KBM-7 (cell line): Measurements from ENCODE around the gene LHFPL3.
"Not testable (repeated sequence)": the region's sequence is repeated elsewhere in the genome, so short reads cannot be mapped to it uniquely, and the experiment has no call there.

Experiments used
- DNase-seq: peaks from one replicate; pipeline ENCODE4 v3.0.0-alpha.2; 2015
- in situ Hi-C: fragments of 300-500 bp; cut with MboI; formaldehyde crosslinking; loops from 2 replicates; pipeline ENCODE4 v1.14.3; 2020; ENCODE audit warnings: low sequenced_read_pairs, low pct_unique_long_range_greater_than_20kb, mixed read lengths

Gene LHFPL3

GRCh38 chr7:104933521-104933988 is 605.2 kb downstream of the LHFPL3 start:
- in situ Hi-C loops: no loop called here
- DNase-seq: no peak

- in situ Hi-C loops: no loop called here
- no peak for DNase-seq
These were observed 606.3 kb downstream of the LHFPL3 start for GRCh38 chr7:104934665-104935064.

- in situ Hi-C loops: no loop called here
- no peak for DNase-seq
These were observed 606.9 kb downstream of the LHFPL3 start for GRCh38 chr7:104935276-104935675.

- in situ Hi-C loops: no loop called here
- no peak for DNase-seq
These were observed 608.1 kb downstream of the LHFPL3 start for GRCh38 chr7:104936546-104936945.

GRCh38 chr7:104937489-104937888 is 609.1 kb downstream of the LHFPL3 start:
- in situ Hi-C loops, DNase-seq: not testable (repeated sequence)

GRCh38 chr7:104938741-104939390 is 610.5 kb downstream of the LHFPL3 start:
- no peak for DNase-seq
- in situ Hi-C loops: no loop called here

- in situ Hi-C loops: no loop called here
- no peak for DNase-seq
These were observed 611.8 kb downstream of the LHFPL3 start for GRCh38 chr7:104940023-104940710.

GRCh38 chr7:104943502-104944343 is 615.3 kb downstream of the LHFPL3 start:
- peak; percentile 97 for DNase-seq
- in situ Hi-C loops: no loop called here

GRCh38 chr7:104945599-104945956 is 617.2 kb downstream of the LHFPL3 start:
- no peak for DNase-seq
- in situ Hi-C loops: no loop called here

GRCh38 chr7:104946338-104946737 is 617.9 kb downstream of the LHFPL3 start:
- no peak for DNase-seq
- in situ Hi-C loops: no loop called here

GRCh38 chr7:104950006-104950405 is 621.6 kb downstream of the LHFPL3 start:
- no peak for DNase-seq
- in situ Hi-C loops: no loop called here

- in situ Hi-C loops: no loop called here
These were observed 622.4 kb downstream of the LHFPL3 start for GRCh38 chr7:104950754-104951153.

GRCh38 chr7:104951546-104951945 is 623.1 kb downstream of the LHFPL3 start:
- in situ Hi-C loops: no loop called here
- DNase-seq: no peak

More at GRCh38 chr7:104950754-104951153, 622.4 kb downstream of the LHFPL3 start:
- DNase-seq: no peak

GRCh38 chr7:104955276-104955675 is 626.9 kb downstream of the LHFPL3 start:
- DNase-seq: no peak
- in situ Hi-C loops: no loop called here
